Heart right ventricle (tissue), 16 donors: ENCODE results near the gene RPA1. TPM values are rescaled to one million over a fixed set of nuclear protein-coding genes. Genes with fewer than 3 reads are reported as not detected.
"Not testable (repeated sequence)": the region's sequence is repeated elsewhere in the genome, so short reads cannot be mapped to it uniquely, and the experiment has no call there.

Experiments
- ATAC-seq, 8 donors: fragments of 200-7000 bp; cut with Tn5 transposase; one replicate each; pipeline ENCODE4 v1.9.1; 2020; ENCODE audit warnings: mild to moderate bottlenecking in 8 of 8, moderate library complexity in 8 of 8, moderate number of reproducible peaks in 1 of 8
- DNase-seq, 2 donors: peaks; one replicate each; pipeline ENCODE4 v3.0.0-alpha.2; 2020
- H3K27ac ChIP-seq, 10 donors: fragments of 200-600 bp; sonication (generic) in 2 of 10; one replicate each; pipeline versions ENCODE4 v1.5.0 to v1.8.0; 2020 to 2022; ENCODE audit warnings: mild to moderate bottlenecking in 3 of 10
- H3K27me3 ChIP-seq, 7 donors: fragments of 200-600 bp; one replicate each; pipeline ENCODE4 v1.8.0; 2021 to 2022; ENCODE audit warnings: mild to moderate bottlenecking in 2 of 7
- H3K36me3 ChIP-seq, 9 donors: fragments of 200-600 bp; sonication (generic) in 1 of 9; one replicate each; pipeline versions ENCODE4 v1.5.0 to v1.8.0; 2020 to 2022; ENCODE audit warnings: mild to moderate bottlenecking in 2 of 9
- H3K4me1 ChIP-seq, 9 donors: fragments of 200-600 bp; sonication (generic) in 1 of 9; one replicate each; pipeline versions ENCODE4 v1.5.0 to v1.8.0; 2020 to 2022; ENCODE audit warnings: mild to moderate bottlenecking in 4 of 9
- H3K4me3 ChIP-seq, 10 donors: fragments of 200-600 bp; sonication (generic) in 2 of 10; one replicate each; pipeline versions ENCODE4 v1.5.0 to v1.8.0; 2020 to 2022; ENCODE audit warnings: mild to moderate bottlenecking in 7 of 10, moderate library complexity in 2 of 10
- H3K9me3 ChIP-seq, 11 donors: fragments of 200-600 bp in 10 of 11; sonication (generic) in 2 of 11; one replicate each; pipeline versions ENCODE4 v1.5.0 to v1.8.0; 2013 to 2022; ENCODE audit warnings: mild to moderate bottlenecking in 2 of 11, control low read depth in 1 of 11, moderate library complexity in 1 of 11
- CTCF ChIP-seq, 9 donors: fragments of 200-600 bp; sonication (generic) in 2 of 9; IDR thresholded peaks; one replicate each; pipeline versions ENCODE4 v1.5.0 to v1.8.0; 2021 to 2022; ENCODE audit warnings: antibody characterized with exemption in 9 of 9, mild to moderate bottlenecking in 5 of 9, moderate library complexity in 1 of 9
- WGBS, 2 donors: extraction: QIAGEN DNeasy Blood & Tissue Kit; methylation state at CpG; one replicate each; pipeline ENCODE4 v1.1.7; 2013; ENCODE audit warnings: inconsistent platforms in 1 of 2; 5-methylcytosine and 5-hydroxymethylcytosine counted together
- intact Hi-C, 10 donors: fragments of 100-400 bp; cut with DNase I; formaldehyde crosslinking; loops; one replicate each; pipeline versions ENCODE4 v1.11.1 to v1.14.2; 2022
- polyA plus RNA-seq, 2 donors: library from polyadenylated mRNA; stranded (reverse); fragments of 200-250 nt; gene quantifications; one replicate each; pipeline ENCODE4 v1.2.3, GENCODE V29; 2013
- total RNA-seq, 10 donors: library from RNA; stranded (reverse); fragmentation: NEBNext Ultra II Directional in 3 of 10; extraction: Animal tissue kit (Norgen Biotek cat#: 25700) in 3 of 10; gene quantifications; one replicate each; pipeline versions ENCODE4 v1.2.1 to v1.2.4, GENCODE V29; 2021 to 2023
- donor health status: Arrhythmogenic right ventricular cardiomyopathy.
- donor health status: ischemic (EF 13 %, LVEDD 7.1; RV severe dilation, severe dysfunction).
- donor health status: healthy with polysubstance abuse.
- donor health status: DM: no; HTN: yes; CAD: no.
- donor health status: DM: no; HTN: no; CAD: no.
- donor health status: ischemic (EF 25% LVEDD 6.9; RV normal size, moderate dysfunction).
- donor health status: ischemic (EF 25% LVEDD 5.7; RV mildly dilated, moderate dysfunction).
- donor health status: healthy.
- donor health status: DM: yes; HTN: yes; CAD: no.
- donor health status: Ischemic cardiomyopathy.
- donor health status: ischemic (EF 35%, LVEDD 5.7; RV mildly dilated, moderate dysfunction).
- donor health status: nonischemic (EF 11% LVEDD 7.7; RV severe dilation, severe dysfunction).
- donor health status: DM: yes; HTN: yes; CAD: no.
- donor health status: PGD.
- donor health status: ischemic (EF 29% LVEDD 5.4; RV normal size, mild dysfunction).
- donor health status: nonischemic (EF 23%, LVEDD 6.1; RV moderate dilation, normal function).

Gene RPA1
- total and polyA plus RNA-seq, 12 donors: 7.2 to 96.6 (median 65.9) TPM

GRCh38 chr17:1802429-1802828 is 27.4 kb upstream of the RPA1 start:
- intact Hi-C loops: loop anchor here in 1 of 10 donors (5.0 kb wide), 1 partner anchor 40 kb away; no protein-coding TSS in a partner anchor
- peaks cover 0 to 22% (median 8%) of the 10 kb centered on the region in 9 donors for H3K4me1 ChIP-seq
- no peak for DNase-seq
- H3K36me3 ChIP-seq: peaks cover 0 to 81% (median 7%) of the 10 kb centered on the region in 9 donors
- no peak overlapping the region for H3K27ac ChIP-seq
- ATAC-seq: no peak
- no peaks in the 10 kb centered on the region for H3K9me3 ChIP-seq
- H3K4me3 ChIP-seq: no peak overlapping the region
- H3K27me3 ChIP-seq: no peaks in the 10 kb centered on the region
- 96 to 100% methylated on average over 1 of the region's 1 CpG for WGBS, 2 donors
- TF ChIP-seq CTCF (IDR thresholded peaks at IDR 0.05): no peak

GRCh38 chr17:1803280-1803679 is 26.5 kb upstream of the RPA1 start:
- WGBS, 2 donors: 90 to 96% methylated on average over 6 of the region's 6 CpGs
- intact Hi-C loops: loop anchor here in 1 of 10 donors (5.0 kb wide), 1 partner anchor 39 kb away; no protein-coding TSS in a partner anchor
- peaks cover 0 to 75% (median 7%) of the 10 kb centered on the region in 9 donors for H3K36me3 ChIP-seq
- DNase-seq: no peak
- H3K4me3 ChIP-seq: no peak overlapping the region
- no peaks in the 10 kb centered on the region for H3K27me3 ChIP-seq
- no peaks in the 10 kb centered on the region for H3K9me3 ChIP-seq
- H3K4me1 ChIP-seq: peaks cover 0 to 14% (median 5%) of the 10 kb centered on the region in 9 donors
- no peak for ATAC-seq
- no peak for TF ChIP-seq CTCF (IDR thresholded peaks at IDR 0.05)
- no peak overlapping the region for H3K27ac ChIP-seq

- WGBS, 2 donors: 92% methylated on average over 6 of the region's 6 CpGs
- Histone ChIP-seq H3K4me1 (no peaks in the 10 kb centered on the region), H3K4me3 (no peak overlapping the region), H3K9me3 (no peaks in the 10 kb centered on the region), H3K27ac (no peak overlapping the region), H3K36me3 (peaks cover 0 to 71% (median 12%) of the 10 kb centered on the region in 9 donors), H3K27me3 (no peaks in the 10 kb centered on the region)
- intact Hi-C loops: no loop called here
- DNase-seq (no peak), ATAC-seq (no peak)
- TF ChIP-seq CTCF (IDR thresholded peaks at IDR 0.05): no peak
Measured at GRCh38 chr17:1807890-1808289, 21.9 kb upstream of the RPA1 start.

- no peak for TF ChIP-seq CTCF (IDR thresholded peaks at IDR 0.05)
- DNase-seq (no peak), ATAC-seq (no peak)
- intact Hi-C loops: no loop called here
- H3K36me3 ChIP-seq: peaks cover 0 to 71% (median 12%) of the 10 kb centered on the region in 9 donors
- WGBS, 2 donors: 82 to 91% methylated on average over 2 of the region's 2 CpGs
- H3K4me1 ChIP-seq: no peaks in the 10 kb centered on the region
- no peak overlapping the region for H3K27ac ChIP-seq
- H3K4me3 ChIP-seq: no peak overlapping the region
- no peaks in the 10 kb centered on the region for H3K9me3 ChIP-seq
- no peaks in the 10 kb centered on the region for H3K27me3 ChIP-seq
Measured at GRCh38 chr17:1808644-1809043, 21.2 kb upstream of the RPA1 start.

GRCh38 chr17:1809815-1810214 is 20.0 kb upstream of the RPA1 start:
- H3K36me3 ChIP-seq: peaks cover 0 to 70% (median 12%) of the 10 kb centered on the region in 9 donors
- intact Hi-C loops, H3K27me3 ChIP-seq, ATAC-seq, H3K9me3 ChIP-seq, H3K27ac ChIP-seq, DNase-seq, H3K4me1 ChIP-seq, H3K4me3 ChIP-seq: not testable (repeated sequence)
- 98% methylated on average over 8 of the region's 8 CpGs for WGBS, 2 donors
